Neural progenitor cell (in vitro differentiated cells): Measurements from ENCODE around the gene RNF31. TPM values are rescaled to one million over a fixed set of nuclear protein-coding genes. Genes with fewer than 3 reads are reported as not detected.

ENCODE experiments used
- DNase-seq: peaks from one replicate; pipeline ENCODE4 v3.0.0-alpha.2; 2016; ENCODE audit warnings: low spot score
- H2AFZ ChIP-seq: fragments of 200-600 bp; sonication (generic); replicated peaks from 2 replicates; pipeline ENCODE4 v1.6.1; 2016; ENCODE audit warnings: antibody characterized with exemption
- H3F3A ChIP-seq: fragments of 200-600 bp; sonication (generic); 2 replicates; pipeline ENCODE4 v1.6.1; 2016; ENCODE audit warnings: antibody characterized with exemption, low read depth
- H3K27ac ChIP-seq: fragments of 200-600 bp; sonication (generic); 2 replicates; pipeline ENCODE4 v1.5.1; 2016; ENCODE audit warnings: mild to moderate bottlenecking
- H3K27me3 ChIP-seq: fragments of 200-600 bp; sonication (generic); 2 replicates; pipeline ENCODE4 v1.6.1; 2016; ENCODE audit warnings: mild to moderate bottlenecking, moderate library complexity
- H3K36me3 ChIP-seq: fragments of 200-600 bp; sonication (generic); 2 replicates; pipeline ENCODE4 v1.5.1; 2016
- H3K4me1 ChIP-seq: fragments of 200-600 bp; sonication (generic); 2 replicates; pipeline ENCODE4 v1.6.1; 2016; ENCODE audit warnings: mixed run types
- H3K4me2 ChIP-seq: fragments of 200-600 bp; sonication (generic); 2 replicates; pipeline ENCODE4 v1.6.1; 2016
- H3K4me3 ChIP-seq: fragments of 200-600 bp; sonication (generic); 2 replicates; pipeline ENCODE4 v1.5.1; 2016
- H3K79me2 ChIP-seq: fragments of 200-600 bp; sonication (generic); 2 replicates; pipeline ENCODE4 v1.6.1; 2016; ENCODE audit warnings: low read depth
- H3K9ac ChIP-seq: fragments of 200-600 bp; sonication (generic); 2 replicates; pipeline ENCODE4 v1.6.1; 2016
- H3K9me3 ChIP-seq: fragments of 200-600 bp; sonication (generic); 2 replicates; pipeline ENCODE4 v1.5.1; 2016; ENCODE audit warnings: low read depth
- H4K20me1 ChIP-seq: fragments of 200-600 bp; sonication (generic); 2 replicates; pipeline ENCODE4 v1.6.1; 2016; ENCODE audit warnings: low read depth
- H3K27ac Mint-ChIP-seq: 3 replicates; pipeline ENCODE4 v1.8.0; 2021; ENCODE audit warnings: mixed read lengths
- H3K27me3 Mint-ChIP-seq: 2 replicates; pipeline ENCODE4 v1.8.0; 2022; ENCODE audit warnings: low read depth, mild to moderate bottlenecking, inconsistent platforms, moderate library complexity, mixed read lengths; ENCODE audit not compliant: insufficient read depth
- H3K36me3 Mint-ChIP-seq: 3 replicates; pipeline ENCODE4 v1.8.0; 2021; ENCODE audit warnings: mixed read lengths
- H3K4me1 Mint-ChIP-seq: 3 replicates; pipeline ENCODE4 v1.8.0; 2021; ENCODE audit warnings: mixed read lengths
- H3K4me3 Mint-ChIP-seq: 3 replicates; pipeline ENCODE4 v1.8.0; 2021; ENCODE audit warnings: mild to moderate bottlenecking, moderate library complexity, mixed read lengths
- H3K9me3 Mint-ChIP-seq: 3 replicates; pipeline ENCODE4 v1.8.0; 2020; ENCODE audit warnings: mixed read lengths
- EZH2 ChIP-seq: fragments of 200-600 bp; sonication (generic); IDR thresholded peaks from 2 replicates; pipeline ENCODE4 v1.6.1; 2017; ENCODE audit warnings: antibody characterized with exemption, mild to moderate bottlenecking, moderate library complexity
- EZH2phosphoT487 ChIP-seq: fragments of 200-600 bp; sonication (generic); IDR thresholded peaks from 2 replicates; pipeline ENCODE4 v1.6.1; 2017; ENCODE audit warnings: antibody characterized with exemption
- total RNA-seq: library from RNA; depleted of rRNA; stranded (reverse); fragments of >200 nt; gene quantifications from 2 replicates; pipeline ENCODE4 v1.2.3, GENCODE V29; 2015; ENCODE audit warnings: low replicate concordance
- TF ChIP-seq, protein P1 (sequence below): fragments of 200-600 bp; sonication (generic); IDR thresholded peaks from 2 replicates; pipeline ENCODE4 v1.5.1; 2017; ENCODE audit warnings: antibody characterized with exemption, mild to moderate bottlenecking

The RNF31 gene
- total RNA-seq, 1 donor from 2014 or later, result 28.8 TPM

DNA sequence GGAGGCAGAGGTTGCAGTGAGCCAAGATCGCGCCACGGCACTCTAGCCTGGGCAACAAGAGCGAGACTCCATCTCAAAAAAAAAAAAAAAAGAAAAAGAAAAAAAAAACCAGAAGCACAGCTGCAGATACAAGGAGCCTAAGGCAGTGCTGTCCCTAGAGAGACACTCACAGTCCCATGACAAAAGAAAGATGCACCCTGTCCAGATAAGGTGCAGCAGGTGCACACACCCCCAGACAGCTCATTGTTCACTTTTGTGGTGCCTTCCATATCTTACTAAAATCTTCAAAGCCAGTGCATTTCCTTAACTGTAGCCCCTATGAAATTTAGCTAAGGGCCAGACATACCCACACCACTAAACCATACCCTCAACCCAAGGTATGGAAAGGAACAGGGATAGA lies 24.9 kb upstream of the RNF31 start:
- H3K27ac ChIP-seq, result no peak overlapping the region

DNA sequence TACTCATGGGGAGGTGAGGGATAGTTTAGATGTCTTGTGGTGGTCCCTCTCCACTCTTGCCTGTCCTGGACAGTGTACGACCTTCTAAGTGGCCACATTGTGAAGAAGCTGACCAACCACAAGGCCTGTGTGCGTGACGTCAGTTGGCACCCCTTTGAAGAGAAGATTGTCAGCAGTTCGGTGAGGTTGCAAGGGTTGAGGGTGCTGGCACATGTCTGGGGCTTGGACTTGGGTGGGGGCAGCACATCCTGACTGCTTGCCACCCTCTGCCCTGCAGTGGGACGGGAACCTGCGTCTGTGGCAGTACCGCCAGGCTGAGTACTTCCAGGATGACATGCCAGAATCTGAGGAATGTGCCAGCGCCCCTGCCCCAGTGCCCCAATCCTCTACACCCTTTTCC lies 24.4 kb upstream of the RNF31 start:
- no peak overlapping the region for H2AFZ ChIP-seq
- H4K20me1 ChIP-seq, result no peaks in the 10 kb centered on the region
- no peak overlapping the region for H3K9ac ChIP-seq
- H3K79me2 ChIP-seq, result no peaks in the 10 kb centered on the region
- H3K9me3 Mint-ChIP-seq, result no peaks in the 10 kb centered on the region
- no peaks in the 10 kb centered on the region for H3K36me3 ChIP-seq
- H3K4me3 ChIP-seq, result no peak overlapping the region
- H3K4me1 ChIP-seq, result no peaks in the 10 kb centered on the region
- DNase-seq, result no peak
- no peak overlapping the region for H3K27ac Mint-ChIP-seq
- no peak overlapping the region for H3K27ac ChIP-seq
- no peaks in the 10 kb centered on the region for H3K9me3 ChIP-seq
- no peaks in the 10 kb centered on the region for H3F3A ChIP-seq
- H3K27me3 ChIP-seq, result no peaks in the 10 kb centered on the region
- H3K4me3 Mint-ChIP-seq, result no peak overlapping the region
- H3K4me1 Mint-ChIP-seq, result no peaks in the 10 kb centered on the region
- H3K36me3 Mint-ChIP-seq, result peaks cover 12% of the 10 kb centered on the region
- TF ChIP-seq, protein P1, sequence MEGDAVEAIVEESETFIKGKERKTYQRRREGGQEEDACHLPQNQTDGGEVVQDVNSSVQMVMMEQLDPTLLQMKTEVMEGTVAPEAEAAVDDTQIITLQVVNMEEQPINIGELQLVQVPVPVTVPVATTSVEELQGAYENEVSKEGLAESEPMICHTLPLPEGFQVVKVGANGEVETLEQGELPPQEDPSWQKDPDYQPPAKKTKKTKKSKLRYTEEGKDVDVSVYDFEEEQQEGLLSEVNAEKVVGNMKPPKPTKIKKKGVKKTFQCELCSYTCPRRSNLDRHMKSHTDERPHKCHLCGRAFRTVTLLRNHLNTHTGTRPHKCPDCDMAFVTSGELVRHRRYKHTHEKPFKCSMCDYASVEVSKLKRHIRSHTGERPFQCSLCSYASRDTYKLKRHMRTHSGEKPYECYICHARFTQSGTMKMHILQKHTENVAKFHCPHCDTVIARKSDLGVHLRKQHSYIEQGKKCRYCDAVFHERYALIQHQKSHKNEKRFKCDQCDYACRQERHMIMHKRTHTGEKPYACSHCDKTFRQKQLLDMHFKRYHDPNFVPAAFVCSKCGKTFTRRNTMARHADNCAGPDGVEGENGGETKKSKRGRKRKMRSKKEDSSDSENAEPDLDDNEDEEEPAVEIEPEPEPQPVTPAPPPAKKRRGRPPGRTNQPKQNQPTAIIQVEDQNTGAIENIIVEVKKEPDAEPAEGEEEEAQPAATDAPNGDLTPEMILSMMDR, result no peak
- no peak for TF ChIP-seq EZH2phosphoT487
- TF ChIP-seq EZH2, result no peak
- no peaks in the 10 kb centered on the region for H3K27me3 Mint-ChIP-seq
- no peak overlapping the region for H3K4me2 ChIP-seq

More for the DNA sequence above, 24.9 kb upstream of the RNF31 start:
- H3K36me3 ChIP-seq, result no peaks in the 10 kb centered on the region
- H3K9ac ChIP-seq, result no peak overlapping the region
- H3K27ac Mint-ChIP-seq, result no peak overlapping the region
- H3K4me3 ChIP-seq, result no peak overlapping the region
- no peaks in the 10 kb centered on the region for H4K20me1 ChIP-seq
- no peak overlapping the region for H2AFZ ChIP-seq
- H3K4me1 ChIP-seq, result no peaks in the 10 kb centered on the region
- H3K79me2 ChIP-seq, result no peaks in the 10 kb centered on the region
- no peaks in the 10 kb centered on the region for H3F3A ChIP-seq
- H3K27me3 ChIP-seq, result no peaks in the 10 kb centered on the region
- no peaks in the 10 kb centered on the region for H3K9me3 Mint-ChIP-seq
- no peak overlapping the region for H3K4me2 ChIP-seq
- H3K4me1 Mint-ChIP-seq, result no peaks in the 10 kb centered on the region
- H3K4me3 Mint-ChIP-seq, result no peak overlapping the region
- no peaks in the 10 kb centered on the region for H3K9me3 ChIP-seq
- H3K27me3 Mint-ChIP-seq, result no peaks in the 10 kb centered on the region
- TF ChIP-seq, protein P1, result no peak
- TF ChIP-seq EZH2phosphoT487 (no peak), EZH2 (no peak)
- peaks cover 12% of the 10 kb centered on the region for H3K36me3 Mint-ChIP-seq
- no peak for DNase-seq

DNA sequence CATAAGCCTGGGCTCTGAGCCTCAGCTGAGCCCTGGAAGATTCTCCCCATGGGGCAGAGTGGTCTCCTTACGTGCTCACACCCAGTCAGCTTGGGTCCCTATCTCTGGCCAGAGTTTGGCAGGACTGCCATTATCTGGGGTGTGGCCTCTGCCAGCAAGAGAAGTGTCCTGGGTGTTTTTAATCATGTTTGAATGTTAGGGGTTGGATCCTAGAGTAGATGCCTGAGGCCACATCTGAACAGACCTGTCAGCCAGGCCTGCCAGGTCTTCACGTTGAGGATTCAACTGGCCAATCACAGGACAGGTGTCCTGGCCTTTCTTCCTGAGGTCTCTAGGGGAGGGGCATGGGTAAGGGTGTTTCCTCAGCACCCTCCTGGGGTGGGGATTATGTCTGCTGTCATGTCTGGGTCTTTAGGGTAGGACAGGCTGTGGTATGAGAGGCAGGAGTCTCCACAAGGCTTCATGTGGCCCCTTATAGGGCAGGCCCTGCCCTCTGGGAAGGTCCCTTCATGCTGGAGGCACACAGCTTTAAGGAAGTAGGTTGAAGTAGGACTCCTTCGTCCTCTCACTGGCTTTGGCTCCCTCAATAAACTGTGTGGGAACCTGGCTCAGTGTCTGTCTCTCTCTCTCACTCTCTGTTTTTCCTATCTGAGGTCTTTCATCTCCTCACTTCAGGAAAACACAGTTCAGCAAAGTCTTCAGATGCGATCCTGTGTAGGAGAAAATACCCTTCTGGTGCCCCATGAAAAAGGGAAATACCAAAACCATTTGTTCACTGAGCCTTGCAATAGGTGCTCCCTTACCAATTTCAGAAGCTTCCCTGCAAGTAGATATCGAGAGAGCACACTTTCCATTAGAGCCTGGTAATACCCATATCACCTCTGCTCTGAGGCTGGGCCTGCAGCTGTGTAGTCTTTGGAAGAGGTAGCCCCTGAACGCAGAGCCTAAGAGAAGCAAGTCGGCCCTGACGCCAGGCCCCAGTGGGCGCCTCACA lies 23.6 kb upstream of the RNF31 start:
- Histone ChIP-seq H3K27ac (no peak overlapping the region), H3K9me3 (no peaks in the 10 kb centered on the region), H3K27me3 (no peaks in the 10 kb centered on the region), H3K9ac (no peak overlapping the region), H2AFZ (no peak overlapping the region), H3K4me2 (no peak overlapping the region), H3F3A (no peaks in the 10 kb centered on the region), H4K20me1 (no peaks in the 10 kb centered on the region), H3K4me3 (no peak overlapping the region), H3K36me3 (no peaks in the 10 kb centered on the region), H3K4me1 (no peaks in the 10 kb centered on the region), H3K79me2 (no peaks in the 10 kb centered on the region)
- DNase-seq, result no peak
- peaks cover 9% of the 10 kb centered on the region for H3K36me3 Mint-ChIP-seq
- no peaks in the 10 kb centered on the region for H3K4me1 Mint-ChIP-seq
- H3K4me3 Mint-ChIP-seq, result no peak overlapping the region
- H3K27ac Mint-ChIP-seq, result peak overlapping the region; percentile 29
- no peaks in the 10 kb centered on the region for H3K9me3 Mint-ChIP-seq
- TF ChIP-seq EZH2, result no peak
- TF ChIP-seq EZH2phosphoT487, result no peak
- TF ChIP-seq, protein P1, result no peak
- no peaks in the 10 kb centered on the region for H3K27me3 Mint-ChIP-seq
